LNCAP (cell line): ENCODE results near the gene PANK4.

Experiments used
- TF ChIP-seq, protein P1 (sequence below): fragments of 450-650 bp; IDR thresholded peaks from 2 replicates; pipeline ENCODE4 v1.5.1; 2017; ENCODE audit warnings: mild to moderate bottlenecking

Gene PANK4

DNA sequence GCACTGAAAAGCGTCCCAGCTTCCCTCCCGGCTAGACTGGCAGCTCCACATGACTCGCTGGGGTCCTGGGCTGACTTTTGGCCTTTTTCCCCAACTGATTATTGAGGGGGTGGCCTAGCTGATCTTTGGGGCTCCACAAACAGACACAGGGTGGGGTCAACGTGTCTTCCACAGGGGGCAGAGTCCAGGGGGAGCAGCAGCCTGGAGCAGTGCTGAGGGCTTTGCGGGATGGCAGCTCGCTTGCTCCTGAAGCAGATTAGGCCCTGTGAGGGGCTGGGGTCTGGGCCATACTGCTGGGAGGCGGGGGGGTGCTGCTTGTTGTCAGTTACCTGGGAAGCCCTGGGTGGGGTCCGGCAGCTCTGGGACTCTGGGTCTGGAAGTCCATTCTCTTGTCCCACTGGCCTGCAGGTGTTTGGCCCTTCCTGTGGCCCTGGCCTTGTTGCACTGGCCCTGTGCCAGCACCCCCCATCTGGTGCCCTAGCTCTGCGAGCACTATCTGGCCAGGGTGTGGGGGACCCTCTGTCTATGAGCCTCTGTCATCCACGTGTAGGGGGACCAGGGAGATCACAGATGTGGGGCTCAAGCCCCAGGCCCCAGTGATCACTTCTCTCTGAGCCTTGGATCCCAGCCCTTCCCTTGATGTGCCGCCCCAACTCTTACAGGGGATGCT lies 16.0 kb upstream of the PANK4 start:
- TF ChIP-seq, protein P1, sequence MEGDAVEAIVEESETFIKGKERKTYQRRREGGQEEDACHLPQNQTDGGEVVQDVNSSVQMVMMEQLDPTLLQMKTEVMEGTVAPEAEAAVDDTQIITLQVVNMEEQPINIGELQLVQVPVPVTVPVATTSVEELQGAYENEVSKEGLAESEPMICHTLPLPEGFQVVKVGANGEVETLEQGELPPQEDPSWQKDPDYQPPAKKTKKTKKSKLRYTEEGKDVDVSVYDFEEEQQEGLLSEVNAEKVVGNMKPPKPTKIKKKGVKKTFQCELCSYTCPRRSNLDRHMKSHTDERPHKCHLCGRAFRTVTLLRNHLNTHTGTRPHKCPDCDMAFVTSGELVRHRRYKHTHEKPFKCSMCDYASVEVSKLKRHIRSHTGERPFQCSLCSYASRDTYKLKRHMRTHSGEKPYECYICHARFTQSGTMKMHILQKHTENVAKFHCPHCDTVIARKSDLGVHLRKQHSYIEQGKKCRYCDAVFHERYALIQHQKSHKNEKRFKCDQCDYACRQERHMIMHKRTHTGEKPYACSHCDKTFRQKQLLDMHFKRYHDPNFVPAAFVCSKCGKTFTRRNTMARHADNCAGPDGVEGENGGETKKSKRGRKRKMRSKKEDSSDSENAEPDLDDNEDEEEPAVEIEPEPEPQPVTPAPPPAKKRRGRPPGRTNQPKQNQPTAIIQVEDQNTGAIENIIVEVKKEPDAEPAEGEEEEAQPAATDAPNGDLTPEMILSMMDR = no peak

DNA sequence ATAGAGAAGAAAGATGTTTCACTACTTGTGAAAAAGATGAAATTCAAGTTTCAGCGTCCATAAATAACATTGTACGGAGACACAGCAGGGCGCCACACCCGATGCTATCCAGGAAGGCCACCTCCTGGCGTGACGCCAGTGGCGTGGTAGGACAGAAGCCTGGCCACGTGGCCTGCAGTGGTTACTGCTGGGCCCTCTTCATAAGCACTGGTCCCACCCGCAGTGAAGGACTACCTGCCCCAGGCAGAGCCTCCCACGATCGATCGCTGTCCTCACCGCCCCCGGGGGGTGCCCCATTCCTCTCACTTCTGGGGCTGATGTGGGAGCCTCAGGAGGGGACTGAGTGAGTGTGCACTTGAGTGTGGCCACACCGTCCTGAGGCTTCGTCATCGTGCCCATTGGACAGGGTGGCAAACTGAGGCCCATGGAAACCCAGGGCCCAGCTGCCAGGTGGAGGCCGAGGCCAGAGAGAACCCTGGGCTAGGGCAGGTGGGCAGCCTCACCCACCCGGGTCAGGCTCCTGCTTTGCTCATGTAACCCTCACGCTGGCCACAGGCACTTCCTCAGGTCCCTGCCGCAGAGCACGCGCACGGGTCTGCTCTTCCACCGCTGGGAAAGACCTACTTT lies 15.3 kb upstream of the PANK4 start:
- TF ChIP-seq, protein P1 = no peak

DNA sequence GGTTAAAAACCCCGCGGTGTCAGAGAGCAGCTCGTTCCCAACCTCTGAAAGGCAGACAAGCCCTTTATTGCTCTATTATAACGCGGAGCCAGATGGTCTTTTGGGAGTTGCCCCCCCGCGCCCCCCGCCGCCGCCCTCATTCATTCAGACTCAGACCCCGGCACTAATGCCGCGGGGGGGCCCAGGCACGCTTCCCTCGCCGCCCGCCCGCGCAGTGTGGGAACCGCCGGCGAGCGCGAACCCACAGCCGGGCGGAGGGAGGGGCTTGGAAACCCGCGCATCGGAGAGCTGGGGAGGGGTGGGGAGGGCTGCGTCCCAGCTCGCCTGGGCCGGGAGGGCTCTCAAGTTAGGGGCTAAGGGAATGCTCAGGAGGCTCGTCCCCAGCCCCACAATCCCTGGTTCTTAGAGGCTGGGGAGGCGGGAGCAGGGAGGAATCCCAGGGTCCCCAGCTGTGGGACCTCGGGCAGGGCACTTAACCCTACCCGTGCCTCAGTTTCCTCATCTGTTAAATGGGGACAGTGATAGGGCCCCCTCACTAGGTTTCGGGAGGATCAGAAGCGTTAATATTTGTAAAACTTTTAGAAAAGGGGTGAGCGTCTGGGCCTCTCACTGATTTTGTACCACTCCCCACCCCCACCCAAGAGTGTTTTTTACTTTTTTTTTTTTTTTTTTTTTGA lies 14.6 kb upstream of the PANK4 start:
- TF ChIP-seq, protein P1 = no peak

DNA sequence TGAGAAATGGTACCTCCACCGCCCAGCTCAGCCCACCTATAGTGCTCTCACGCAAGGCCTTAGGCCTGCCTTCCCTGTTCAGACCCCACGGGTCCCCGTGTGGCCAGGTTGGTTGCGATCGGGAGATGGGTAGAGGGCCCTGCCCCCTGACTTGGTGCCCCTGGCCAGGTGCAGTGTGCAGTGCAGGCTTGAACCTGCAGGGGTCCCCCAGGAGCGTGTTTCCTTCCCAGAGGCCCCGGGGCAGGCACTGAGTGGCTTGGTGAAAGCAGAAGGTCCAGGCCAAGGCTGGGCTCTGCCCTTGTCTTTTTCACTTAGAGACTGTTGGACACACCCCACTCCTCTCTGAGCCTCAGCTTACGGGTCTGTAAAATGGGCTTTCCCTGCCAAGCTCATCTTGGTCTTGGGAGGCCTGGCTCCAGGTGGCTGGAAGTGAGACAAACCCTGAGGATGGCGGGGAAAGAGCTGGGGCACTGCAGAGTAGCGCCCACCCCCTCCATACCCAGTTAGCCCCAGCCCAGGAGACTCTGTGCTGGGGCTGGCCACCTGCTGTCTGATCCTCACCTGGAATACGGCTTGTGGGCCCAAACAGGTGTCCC lies 13.0 kb upstream of the PANK4 start:
- TF ChIP-seq, protein P1 = peak; percentile 24; the same call in 1 of the 2 replicates

DNA sequence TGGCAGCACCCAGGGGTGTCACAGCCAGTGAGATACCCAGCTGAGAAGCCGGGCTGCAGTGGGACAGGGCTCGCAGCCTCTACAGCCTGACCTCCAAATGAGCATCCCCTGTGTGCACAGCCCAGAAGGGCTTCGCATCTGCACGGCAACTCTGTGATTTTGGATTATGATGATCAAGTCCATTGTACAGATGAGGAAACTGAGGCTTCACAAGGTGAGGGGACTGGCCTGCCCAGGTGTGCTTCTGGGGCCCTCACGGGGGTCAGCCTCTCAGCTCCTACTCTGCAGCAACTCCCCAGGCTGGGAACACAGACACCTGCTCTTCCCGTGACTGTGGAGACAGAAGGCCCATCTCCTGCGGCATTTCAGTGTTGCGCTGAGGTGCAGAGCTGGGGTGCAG lies 12.5 kb upstream of the PANK4 start:
- TF ChIP-seq, protein P1 = no peak

DNA sequence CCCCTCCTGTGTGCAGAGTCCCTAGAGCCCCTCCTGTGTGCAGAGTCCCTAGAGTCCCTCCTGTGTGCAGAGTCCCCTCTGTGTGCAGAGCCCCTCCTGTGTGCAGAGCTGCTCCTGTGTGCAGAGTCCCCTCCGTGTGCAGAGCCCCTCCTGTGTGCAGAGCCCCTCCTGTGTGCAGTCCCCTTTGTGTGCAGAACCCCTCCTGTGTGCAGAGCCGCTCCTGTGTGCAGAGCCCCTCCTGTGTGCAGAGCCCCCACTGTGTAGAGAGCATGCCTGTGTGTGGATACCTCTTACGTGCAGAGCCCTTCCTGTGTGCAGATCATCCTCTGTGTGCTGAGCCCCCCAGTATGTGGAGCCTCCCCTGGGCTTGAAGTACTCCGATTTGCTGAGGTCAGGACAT lies 12.0 kb upstream of the PANK4 start:
- TF ChIP-seq, protein P1 = no peak

DNA sequence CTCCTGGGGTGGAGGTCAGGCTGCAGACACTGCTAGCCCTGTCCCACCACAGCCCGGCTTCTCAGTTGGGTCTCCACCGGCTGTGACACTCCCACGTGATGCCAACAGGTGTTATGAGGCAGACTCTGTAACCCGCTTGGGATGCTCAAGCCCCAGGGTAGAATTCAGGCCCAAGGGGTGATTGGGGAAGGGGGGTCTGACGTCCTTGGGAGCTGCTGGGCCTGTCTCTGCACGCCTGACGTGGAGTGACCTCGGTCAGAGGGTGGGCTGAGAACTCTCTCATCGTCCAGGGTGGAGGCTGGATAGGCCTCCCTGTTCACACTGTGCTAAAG lies 11.4 kb upstream of the PANK4 start:
- TF ChIP-seq, protein P1 = no peak
